Measurements from ENCODE around the gene PAX1. TPM values are rescaled to one million over a fixed set of nuclear protein-coding genes. Genes with fewer than 3 reads are reported as not detected.

The PAX1 gene
- under 1 TPM in 1 of 4 donors, not detected in 3; 0.17 TPM for total RNA-seq

DNA sequence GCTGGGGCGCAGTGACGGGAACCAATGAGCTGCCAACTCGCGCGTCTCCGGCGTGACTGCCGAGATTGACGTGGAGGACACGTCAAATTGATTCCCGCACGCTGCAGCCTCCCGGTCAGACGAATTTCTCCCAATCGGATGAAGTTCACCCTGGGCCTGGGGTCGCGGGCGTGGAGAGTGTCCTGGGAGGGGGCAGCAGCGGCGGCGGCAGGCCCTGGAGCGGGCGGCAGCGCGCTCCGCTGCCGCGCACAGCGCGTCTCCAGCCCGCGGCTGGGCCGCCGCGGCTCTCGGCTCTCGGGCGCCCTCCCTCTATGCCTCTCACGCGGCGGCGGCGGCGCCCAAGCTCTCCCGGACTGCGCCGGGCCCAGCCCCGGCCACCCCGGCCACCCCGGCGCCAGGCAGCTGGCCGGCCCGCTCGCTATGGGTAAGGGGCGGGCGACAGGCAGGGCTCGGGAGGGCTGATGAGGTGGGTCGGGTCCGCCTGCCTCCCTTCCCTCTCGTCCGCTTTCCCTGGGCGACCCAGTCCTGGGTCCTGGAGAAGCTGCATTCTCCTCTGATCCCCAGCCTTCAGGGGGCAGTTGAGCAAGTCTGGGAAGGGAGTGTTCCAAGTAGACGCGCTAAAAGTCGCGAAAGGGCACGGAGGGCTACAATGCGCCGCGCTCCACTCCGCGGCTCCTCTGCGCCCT is at the start of gene PAX1:
TSS of gene PAX1 (plus strand) at position 90 of the 686 bp plus-strand sequence. CDS start at position 139, 49 bp downstream.
- TF ChIP-seq, protein P1, sequence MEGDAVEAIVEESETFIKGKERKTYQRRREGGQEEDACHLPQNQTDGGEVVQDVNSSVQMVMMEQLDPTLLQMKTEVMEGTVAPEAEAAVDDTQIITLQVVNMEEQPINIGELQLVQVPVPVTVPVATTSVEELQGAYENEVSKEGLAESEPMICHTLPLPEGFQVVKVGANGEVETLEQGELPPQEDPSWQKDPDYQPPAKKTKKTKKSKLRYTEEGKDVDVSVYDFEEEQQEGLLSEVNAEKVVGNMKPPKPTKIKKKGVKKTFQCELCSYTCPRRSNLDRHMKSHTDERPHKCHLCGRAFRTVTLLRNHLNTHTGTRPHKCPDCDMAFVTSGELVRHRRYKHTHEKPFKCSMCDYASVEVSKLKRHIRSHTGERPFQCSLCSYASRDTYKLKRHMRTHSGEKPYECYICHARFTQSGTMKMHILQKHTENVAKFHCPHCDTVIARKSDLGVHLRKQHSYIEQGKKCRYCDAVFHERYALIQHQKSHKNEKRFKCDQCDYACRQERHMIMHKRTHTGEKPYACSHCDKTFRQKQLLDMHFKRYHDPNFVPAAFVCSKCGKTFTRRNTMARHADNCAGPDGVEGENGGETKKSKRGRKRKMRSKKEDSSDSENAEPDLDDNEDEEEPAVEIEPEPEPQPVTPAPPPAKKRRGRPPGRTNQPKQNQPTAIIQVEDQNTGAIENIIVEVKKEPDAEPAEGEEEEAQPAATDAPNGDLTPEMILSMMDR (IDR thresholded peaks at IDR 0.05; ENCODE audit: low read depth) = no peak

- TF ChIP-seq, protein P1 (IDR thresholded peaks at IDR 0.05; ENCODE audit: low read depth) = no peak
Observed at GRCh38 chr20:21656308-21657067, 49.0 kb upstream of the PAX1 start.

DNA sequence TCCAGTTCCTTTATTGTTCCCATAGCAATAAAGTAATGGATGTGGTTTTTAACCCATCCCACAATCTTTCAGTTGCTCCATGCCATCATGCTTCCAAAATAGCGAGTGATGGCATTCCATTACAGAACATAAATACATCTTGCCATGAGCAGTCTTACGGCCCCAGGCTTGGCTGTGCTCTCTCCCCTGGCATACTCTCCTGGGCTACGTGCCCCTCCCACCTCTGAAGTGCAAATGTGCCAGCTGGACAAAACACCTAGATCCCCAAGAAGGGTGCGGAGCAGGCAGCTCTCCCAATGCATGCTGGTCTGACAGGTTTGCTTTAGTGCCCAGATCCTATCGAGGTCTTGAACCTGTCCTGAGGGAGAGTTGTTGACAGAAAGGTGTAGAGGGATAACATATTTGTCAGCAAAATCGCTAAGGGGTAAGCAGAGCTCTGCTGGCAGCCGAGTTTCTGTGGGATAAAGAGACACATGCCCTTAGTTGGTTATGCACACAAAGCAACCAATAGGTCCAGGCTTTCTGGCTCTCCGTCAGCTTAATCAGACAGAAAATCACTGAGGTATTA is 43.9 kb upstream of the PAX1 start:
- TF ChIP-seq, protein P1 (IDR thresholded peaks at IDR 0.05; ENCODE audit: low read depth) = no peak

- TF ChIP-seq, protein P1 (IDR thresholded peaks at IDR 0.05; ENCODE audit: low read depth) = no peak
Observed at GRCh38 chr20:21663465-21663864, 42.0 kb upstream of the PAX1 start.

- TF ChIP-seq, protein P1 (IDR thresholded peaks at IDR 0.05; ENCODE audit: low read depth) = no peak
Observed at GRCh38 chr20:21665687-21666446, 39.6 kb upstream of the PAX1 start.

DNA sequence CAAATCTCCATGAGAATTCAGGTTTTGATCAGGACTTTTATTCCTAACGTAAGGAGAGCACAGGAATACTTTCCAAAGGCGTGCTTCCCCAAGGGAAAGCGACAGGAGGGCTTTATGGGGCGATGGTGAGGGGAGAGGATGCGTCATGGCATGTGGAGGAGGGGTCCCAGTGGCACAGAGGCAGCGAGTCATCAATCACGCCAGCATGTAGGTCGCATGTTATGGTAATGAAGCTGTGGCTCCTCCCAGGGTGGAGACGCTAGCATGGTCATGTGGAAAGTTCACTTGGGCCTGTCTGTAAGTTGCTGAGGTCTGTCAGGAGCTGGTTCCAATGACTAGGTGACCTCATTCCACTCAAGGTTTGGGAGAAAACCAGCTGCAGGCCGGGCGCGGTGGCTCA is 35.3 kb upstream of the PAX1 start:
- TF ChIP-seq, protein P1 (IDR thresholded peaks at IDR 0.05; ENCODE audit: low read depth) = no peak
